Hypothalamus (tissue), 51 donors: ENCODE data around the gene ANKRD13B.

Experiments used
- DNase-seq, 51 donors: peaks; one replicate each; lab custom pipeline; 2025; lab: John Stamatoyannopoulos, UW

Gene ANKRD13B

GRCh38 chr17:29614349-29615047, 21.6 kb downstream of the ANKRD13B start:
- peak in 9 of 51 donors; percentile 25 to 73 (median 47) for DNase-seq

GRCh38 chr17:29615048-29615385, 22.1 kb downstream of the ANKRD13B start:
- peak in 6 of 51 donors; percentile 15 to 73 (median 56) for DNase-seq

DNA sequence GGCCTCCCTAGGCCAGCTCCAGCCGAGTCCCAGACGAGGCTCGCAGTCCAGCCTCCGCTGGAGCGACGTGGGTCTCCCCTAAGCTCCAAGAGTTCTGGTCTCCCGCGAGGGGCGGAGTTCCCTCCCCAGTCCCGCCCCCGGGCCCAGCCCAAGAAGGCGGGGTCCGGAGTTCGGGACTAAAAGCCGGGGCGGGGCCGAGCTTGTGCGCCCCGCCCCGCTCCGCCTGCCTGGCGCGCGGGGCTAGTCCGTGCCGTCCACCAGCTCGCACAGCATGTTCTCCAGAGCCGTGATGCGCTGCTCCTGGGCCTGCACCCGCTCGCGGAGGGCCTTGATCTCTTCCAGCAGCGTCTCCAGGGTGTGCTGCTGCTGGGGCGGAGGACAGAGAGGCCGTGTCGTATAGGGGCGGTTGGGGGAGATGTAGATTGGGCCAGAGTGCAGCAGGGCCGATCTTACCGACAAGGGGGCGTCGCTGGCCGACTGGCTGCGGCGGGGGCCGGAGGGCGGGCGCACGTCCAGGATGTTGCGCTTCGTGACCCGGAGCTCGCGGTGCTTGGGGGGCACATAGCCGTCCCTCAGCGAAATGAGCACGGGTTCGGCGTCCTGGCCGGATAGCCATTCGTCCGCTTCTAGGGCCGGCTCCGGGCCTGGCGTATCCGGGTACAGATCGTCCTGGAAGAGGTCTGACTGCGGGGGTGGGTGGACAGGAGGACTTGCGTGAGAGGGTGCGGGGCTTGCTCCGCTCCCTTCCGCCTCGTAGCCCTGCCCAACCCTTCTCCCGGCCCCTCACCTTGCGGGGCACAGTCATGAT, 22.8 kb downstream of the ANKRD13B start:
- peak in 46 of 51 donors; percentile 19 to 94 (median 79) for DNase-seq

DNA sequence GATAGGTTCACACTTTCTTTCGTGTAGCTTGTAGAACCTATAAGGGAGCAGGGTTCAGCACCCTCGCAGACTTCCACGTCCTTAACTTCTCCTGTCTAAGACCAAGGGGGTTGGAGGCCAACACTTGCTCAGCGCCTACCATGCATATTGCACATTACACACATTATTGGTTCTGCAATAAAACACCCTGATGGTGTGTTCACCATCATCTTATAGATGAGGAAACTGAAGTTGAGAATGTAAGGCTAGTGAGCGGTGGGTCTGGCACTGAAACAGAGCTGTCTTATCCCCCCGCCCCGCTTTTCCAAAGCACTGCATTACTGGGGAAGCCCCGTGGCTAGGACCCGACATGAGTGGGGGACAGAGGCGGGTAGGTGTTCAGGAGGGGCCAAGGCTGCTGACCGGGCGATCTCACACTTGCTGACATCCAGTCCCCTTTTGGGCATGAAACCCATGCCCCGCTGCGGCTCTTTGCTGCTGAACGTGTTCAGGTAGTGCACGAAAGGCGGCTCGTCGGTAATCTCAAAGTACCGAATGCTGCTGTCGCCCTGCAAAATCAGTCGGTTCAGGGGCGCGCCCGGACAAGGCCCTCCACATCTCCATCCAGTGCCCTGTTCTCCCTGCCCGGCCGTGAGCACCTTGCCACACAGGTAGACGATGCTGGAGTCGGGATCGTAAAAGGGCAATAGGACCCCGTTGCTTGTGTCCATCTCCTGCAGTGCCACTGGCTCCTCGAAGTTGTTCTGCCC, 23.5 kb downstream of the ANKRD13B start:
- DNase-seq, result peak in 1 of 51 donors; percentile 41

- DNase-seq, result peak in 45 of 51 donors; percentile 24 to 86 (median 61)
Measured at GRCh38 chr17:29617125-29617480, 24.2 kb downstream of the ANKRD13B start.

GRCh38 chr17:29617481-29618271, 24.7 kb downstream of the ANKRD13B start:
- peak in 39 of 51 donors; percentile 27 to 81 (median 56) for DNase-seq

DNA sequence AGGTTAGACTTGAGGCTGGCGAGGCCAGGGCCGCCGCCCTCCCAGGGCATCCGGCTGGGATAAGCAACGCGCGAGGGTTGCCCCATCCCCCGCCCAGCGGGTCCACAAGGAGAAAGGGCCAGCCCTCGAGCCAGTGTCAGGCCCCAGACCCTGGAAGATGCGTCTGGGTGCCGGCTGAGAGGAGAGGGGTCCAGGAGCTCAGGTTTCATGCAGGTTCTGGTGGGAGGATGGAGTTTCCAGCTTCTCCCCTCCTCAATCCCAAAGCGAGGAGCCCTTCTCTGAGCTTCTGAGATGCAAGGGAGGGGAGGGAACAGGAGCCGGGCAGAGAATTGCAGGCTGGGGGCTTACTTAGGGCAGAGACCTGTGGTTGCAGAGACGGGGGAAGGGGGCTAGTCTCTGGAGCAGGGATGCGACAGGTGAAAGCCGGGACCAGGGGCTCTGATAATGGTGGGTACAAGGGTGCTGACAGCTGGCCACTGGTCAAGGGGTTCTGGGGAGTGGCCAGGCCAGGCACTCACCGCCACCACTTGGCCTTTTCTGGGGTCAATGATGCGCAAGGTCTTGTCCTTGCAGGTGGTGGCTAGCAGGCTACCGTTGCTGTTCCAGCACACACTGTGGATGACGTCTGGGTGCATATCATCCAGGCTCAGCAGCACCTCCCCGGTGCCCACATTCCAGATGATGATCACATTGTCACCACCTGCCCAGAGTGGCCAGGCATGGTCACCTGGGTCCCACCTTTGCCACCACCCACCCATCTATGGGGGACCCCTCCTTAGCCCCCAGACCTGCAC, 25.5 kb downstream of the ANKRD13B start:
- no peak for DNase-seq

- DNase-seq, result peak in 7 of 51 donors; percentile 7 to 29 (median 23)
Measured at GRCh38 chr17:29619251-29619650, 26.3 kb downstream of the ANKRD13B start.

- no peak for DNase-seq
Measured at GRCh38 chr17:29620271-29620670, 27.3 kb downstream of the ANKRD13B start.

DNA sequence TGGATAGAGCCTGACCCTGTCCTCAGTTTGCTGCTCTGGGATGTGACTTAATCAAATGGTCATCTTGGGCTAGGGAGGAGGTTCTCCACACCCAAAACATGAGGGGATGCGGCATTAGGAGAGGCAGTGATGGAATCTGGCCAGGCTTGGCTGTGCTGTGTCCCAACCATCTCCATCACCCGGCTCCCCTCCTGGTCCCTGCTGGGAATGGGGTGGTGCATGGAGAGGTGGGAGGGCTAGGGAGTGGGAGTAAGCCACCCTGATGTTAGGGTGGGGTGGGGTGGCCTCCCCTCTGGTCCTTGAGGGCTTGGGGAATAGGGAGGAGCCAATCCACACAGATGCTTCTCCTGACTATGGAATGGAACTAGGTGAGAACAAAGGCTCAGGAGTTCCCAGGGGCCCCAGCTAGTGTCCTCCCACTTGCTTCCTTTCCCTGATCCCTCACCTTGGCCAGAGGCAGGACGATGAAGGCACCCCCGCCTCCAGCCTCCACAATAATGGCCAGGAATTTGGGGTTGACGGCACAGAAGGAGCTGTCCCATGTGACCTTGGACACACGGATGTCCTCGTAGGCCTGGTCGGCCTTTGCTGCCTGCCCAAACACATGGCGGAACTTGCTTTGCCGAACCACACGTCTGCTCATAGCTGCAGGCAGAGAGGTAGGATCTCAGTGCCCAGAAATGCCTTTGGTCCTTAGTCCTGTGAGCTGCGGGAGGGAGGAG, 28.0 kb downstream of the ANKRD13B start:
- no peak for DNase-seq

DNA sequence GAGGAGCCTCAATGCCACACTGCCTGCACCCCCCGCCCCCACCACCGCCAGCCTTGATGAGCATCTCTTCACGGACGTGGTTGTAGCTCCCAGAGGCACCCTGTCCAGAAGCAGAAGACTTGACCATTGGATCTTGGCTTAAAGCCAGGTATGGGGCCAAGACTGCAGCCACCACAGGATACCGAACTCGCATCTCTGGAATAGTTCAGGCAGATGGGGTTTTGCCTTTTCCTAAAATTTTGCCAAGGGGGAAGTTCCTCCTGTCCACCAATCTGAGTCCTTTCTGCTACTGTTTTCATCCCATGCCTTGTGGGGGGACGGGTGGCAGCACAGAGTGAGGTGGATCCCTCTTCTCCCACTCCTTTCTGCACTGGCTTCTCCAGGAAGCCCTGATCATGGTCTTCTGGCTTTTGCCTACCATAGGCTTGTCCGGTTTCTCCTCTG, 28.8 kb downstream of the ANKRD13B start:
- DNase-seq, result no peak

DNA sequence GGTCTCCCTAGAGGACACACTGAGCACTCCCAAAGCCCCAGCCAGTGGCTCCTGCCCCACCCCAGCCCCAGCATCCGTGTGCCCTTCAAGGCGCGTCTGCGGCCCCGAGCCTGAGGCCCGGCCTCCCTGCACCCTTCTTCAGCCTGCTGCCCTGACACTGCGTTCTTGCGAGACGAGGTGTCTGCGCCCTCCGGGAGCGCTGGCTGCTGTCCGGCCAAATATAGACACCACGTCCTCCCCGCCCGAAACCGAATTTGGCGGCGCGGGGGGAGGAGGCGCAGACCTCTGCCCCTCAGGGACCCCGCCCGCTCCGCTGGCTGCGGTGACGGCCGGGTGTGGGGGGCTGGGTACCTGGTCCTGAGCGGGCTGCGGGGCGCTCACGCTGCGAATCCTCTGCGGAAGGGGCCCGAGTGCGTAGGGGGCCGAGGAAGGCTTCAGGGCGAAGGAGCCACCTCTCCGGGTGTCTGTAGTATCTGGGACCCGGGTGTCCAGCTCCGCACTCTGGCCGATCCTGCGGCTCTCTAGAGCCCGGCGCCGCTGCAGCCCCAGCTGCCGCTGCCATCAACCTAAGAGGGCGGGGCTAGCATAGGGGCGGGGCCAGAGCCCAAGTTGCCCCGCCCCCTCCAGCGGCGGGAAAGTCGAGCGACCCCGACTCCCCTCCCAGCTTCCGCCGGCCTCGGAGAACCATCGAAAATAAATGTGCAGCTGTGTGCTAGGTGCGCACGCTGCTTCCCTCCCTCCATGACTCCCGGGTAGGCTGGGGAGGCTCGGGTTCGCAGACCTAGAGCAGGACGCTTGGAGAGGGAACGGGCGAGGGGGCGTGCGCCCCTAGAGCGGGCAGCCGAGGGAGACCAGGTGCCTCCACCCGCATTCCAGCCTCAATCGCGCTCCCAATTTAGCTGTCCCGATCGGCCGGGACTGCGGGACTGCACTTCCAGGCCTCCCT, 29.7 kb downstream of the ANKRD13B start, which contains the start of gene CORO6:
CORO6 (minus strand) TSS at position 576 of the 946 bp plus-strand sequence. CDS start 1,491 bp downstream, outside the sequence.
- peak in 32 of 51 donors; percentile 8 to 73 (median 46) for DNase-seq

DNA sequence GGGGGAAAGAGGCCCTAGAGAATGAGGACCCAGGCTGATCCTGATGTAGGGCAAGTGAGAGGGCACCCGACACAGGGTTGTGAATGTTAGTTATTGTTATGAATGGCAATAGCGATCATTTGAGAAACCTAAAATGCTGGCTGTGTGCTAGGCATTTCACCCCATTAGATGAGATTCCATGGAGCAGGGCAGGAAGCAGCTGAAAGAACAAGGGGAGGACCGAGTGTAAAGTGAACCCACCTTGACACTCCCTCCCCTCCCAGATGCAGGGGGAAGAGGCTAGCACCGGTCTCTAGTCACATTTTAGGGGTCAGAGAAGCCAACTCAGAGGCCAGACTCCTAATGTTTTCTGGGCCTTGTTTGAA, 30.3 kb downstream of the ANKRD13B start:
- DNase-seq, result no peak

DNA sequence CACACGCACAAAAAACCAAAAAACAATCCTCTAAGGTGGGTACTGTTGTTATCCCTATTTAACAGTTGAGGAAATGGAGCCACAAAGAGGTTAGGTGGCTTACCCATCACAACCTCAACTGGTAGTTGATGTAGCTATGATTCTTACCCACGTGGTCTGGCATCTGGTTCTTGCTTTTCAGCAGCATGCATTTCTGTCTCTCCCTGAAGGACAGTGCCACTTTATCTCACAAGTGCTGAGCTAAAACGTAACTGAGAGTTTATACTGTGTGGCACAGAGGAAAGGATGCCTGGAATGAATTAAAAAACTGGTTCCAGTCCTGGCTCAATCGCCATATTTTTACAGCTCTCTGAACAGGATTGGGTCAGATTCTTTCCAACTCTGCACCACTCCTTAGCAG, 31.7 kb downstream of the ANKRD13B start:
- no peak for DNase-seq

- peak in 26 of 51 donors; percentile 22 to 72 (median 41) for DNase-seq
Measured at GRCh38 chr17:29625037-29625750, 32.3 kb downstream of the ANKRD13B start.

GRCh38 chr17:29627951-29628350, 35.0 kb downstream of the ANKRD13B start:
- DNase-seq, result no peak

GRCh38 chr17:29628644-29629043, 35.7 kb downstream of the ANKRD13B start:
- no peak for DNase-seq
